Neural cell (in vitro differentiated cells): ENCODE results near the gene TNIP1.

Experiments
- CTCF ChIP-seq: fragments of 450-650 bp; IDR thresholded peaks from 2 replicates; pipeline ENCODE4 v1.5.1; 2014; ENCODE audit warnings: antibody characterized with exemption, mild to moderate bottlenecking, moderate library complexity; ENCODE audit not compliant: poor library complexity, severe bottlenecking
- POLR2AphosphoS5 ChIP-seq: IDR thresholded peaks from 2 replicates; pipeline ENCODE4 v1.6.1; 2012
- RAD21 ChIP-seq: fragments of 450-650 bp; conservative IDR thresholded peaks from 2 replicates; pipeline ENCODE4 v1.6.1; 2014; ENCODE audit warnings: antibody characterized with exemption, mild to moderate bottlenecking, moderate library complexity
- TAF1 ChIP-seq: IDR thresholded peaks from 2 replicates; pipeline ENCODE4 v1.6.1; 2012; ENCODE audit warnings: low read depth

- TF ChIP-seq CTCF (no peak), POLR2AphosphoS5 (no peak), TAF1 (no peak), RAD21 (no peak)
Measured at GRCh38 chr5:151005950-151006576, 74.8 kb downstream of the TNIP1 start.
